RWPE2 (cell line): ENCODE results near the gene CAV1.

Experiments
- ATAC-seq: fragments of 200-7000 bp; cut with Tn5 transposase; 3 replicates; pipeline ENCODE4 v1.9.1; 2021; ENCODE audit warnings: low read depth
- DNase-seq: peaks from one replicate; pipeline ENCODE4 v3.0.0-alpha.2; 2020; ENCODE audit warnings: low spot score
- H3K27ac ChIP-seq: fragments of 450-650 bp; 2 replicates; pipeline ENCODE4 v1.5.1; 2017; ENCODE audit warnings: mild to moderate bottlenecking; ENCODE audit not compliant: poor library complexity, severe bottlenecking
- H3K27me3 ChIP-seq: fragments of 250-450 bp; sonication (Bioruptor Pico); 2 replicates; pipeline ENCODE4 v1.5.1; 2021; ENCODE audit warnings: mild to moderate bottlenecking, moderate library complexity; ENCODE audit not compliant: insufficient read depth, poor library complexity, severe bottlenecking
- H3K36me3 ChIP-seq: fragments of 250-450 bp; sonication (Bioruptor Pico); 2 replicates; pipeline ENCODE4 v1.5.1; 2020; ENCODE audit warnings: low read depth, mild to moderate bottlenecking, moderate library complexity
- H3K4me1 ChIP-seq: fragments of 250-450 bp; sonication (Bioruptor Pico); 2 replicates; pipeline ENCODE4 v1.5.1; 2021; ENCODE audit warnings: mild to moderate bottlenecking, moderate library complexity; ENCODE audit not compliant: insufficient read depth, poor library complexity, severe bottlenecking
- H3K4me3 ChIP-seq: fragments of 250-450 bp; sonication (Bioruptor Pico); 2 replicates; pipeline ENCODE4 v1.5.1; 2021; ENCODE audit warnings: mild to moderate bottlenecking, moderate library complexity; ENCODE audit not compliant: severe bottlenecking
- H3K9me3 ChIP-seq: fragments of 250-450 bp; sonication (Bioruptor Pico); 2 replicates; pipeline ENCODE4 v1.5.1; 2021; ENCODE audit warnings: mild to moderate bottlenecking, moderate library complexity; ENCODE audit not compliant: severe bottlenecking
- TF ChIP-seq, protein P1 (sequence below): fragments of 450-650 bp; IDR thresholded peaks from one replicate; pipeline ENCODE4 v1.5.1; 2017; ENCODE audit warnings: mild to moderate bottlenecking, moderate library complexity; ENCODE audit not compliant: poor library complexity, severe bottlenecking

Gene CAV1

DNA sequence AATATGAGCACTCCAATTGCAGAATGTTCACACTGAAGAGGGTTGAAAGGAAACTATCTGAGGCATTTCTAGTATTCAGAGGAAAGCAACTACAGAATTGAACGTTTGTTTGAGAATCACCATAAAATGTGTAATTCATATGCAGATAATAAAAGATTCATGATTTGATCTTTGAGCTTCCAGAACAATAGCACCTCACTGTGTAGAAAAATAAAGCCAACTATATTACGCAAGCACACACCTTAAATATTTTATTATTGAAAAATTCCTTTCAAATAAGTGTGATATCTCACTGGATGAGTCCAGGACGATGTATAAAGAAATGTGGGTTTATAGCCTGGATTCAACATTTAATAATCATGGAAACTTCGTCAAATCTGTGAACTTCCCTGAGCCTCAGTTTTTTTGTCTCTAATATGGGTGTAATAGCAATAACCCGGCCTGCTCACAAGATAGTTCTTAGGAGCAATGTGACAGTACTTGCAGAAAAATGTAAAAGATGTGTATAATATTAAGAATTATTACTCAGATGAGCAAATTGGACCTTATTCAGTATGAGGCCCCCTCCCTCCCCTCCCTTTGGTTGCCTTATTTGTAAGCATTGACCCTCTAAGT is 36.8 kb upstream of the CAV1 start:
- Histone ChIP-seq H3K9me3 (no peaks in the 10 kb centered on the region), H3K4me3 (no peak overlapping the region), H3K27ac (no peak overlapping the region), H3K36me3 (no peaks in the 10 kb centered on the region), H3K4me1 (peaks cover 3% of the 10 kb centered on the region), H3K27me3 (no peaks in the 10 kb centered on the region)
- DNase-seq, result no peak
- ATAC-seq, result no peak
- TF ChIP-seq, protein P1, sequence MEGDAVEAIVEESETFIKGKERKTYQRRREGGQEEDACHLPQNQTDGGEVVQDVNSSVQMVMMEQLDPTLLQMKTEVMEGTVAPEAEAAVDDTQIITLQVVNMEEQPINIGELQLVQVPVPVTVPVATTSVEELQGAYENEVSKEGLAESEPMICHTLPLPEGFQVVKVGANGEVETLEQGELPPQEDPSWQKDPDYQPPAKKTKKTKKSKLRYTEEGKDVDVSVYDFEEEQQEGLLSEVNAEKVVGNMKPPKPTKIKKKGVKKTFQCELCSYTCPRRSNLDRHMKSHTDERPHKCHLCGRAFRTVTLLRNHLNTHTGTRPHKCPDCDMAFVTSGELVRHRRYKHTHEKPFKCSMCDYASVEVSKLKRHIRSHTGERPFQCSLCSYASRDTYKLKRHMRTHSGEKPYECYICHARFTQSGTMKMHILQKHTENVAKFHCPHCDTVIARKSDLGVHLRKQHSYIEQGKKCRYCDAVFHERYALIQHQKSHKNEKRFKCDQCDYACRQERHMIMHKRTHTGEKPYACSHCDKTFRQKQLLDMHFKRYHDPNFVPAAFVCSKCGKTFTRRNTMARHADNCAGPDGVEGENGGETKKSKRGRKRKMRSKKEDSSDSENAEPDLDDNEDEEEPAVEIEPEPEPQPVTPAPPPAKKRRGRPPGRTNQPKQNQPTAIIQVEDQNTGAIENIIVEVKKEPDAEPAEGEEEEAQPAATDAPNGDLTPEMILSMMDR, result peak; percentile 8

DNA sequence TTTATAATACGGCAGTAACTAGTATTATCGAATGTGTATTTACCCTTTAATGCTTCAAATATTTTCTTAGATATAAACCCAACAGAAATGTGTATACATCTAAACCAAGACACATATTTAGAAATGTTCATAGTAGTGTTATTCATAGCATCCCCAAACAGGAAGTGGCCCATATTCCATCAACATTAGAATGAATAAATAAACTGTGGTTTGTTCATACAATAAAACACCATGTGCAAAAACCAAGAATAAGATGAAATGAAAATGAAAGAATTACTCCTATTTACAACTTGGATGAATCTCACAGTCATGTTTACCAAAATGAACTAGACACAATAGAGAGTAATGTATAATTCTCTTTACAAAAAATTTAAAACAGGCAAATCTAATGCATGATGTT is 34.5 kb upstream of the CAV1 start:
- Histone ChIP-seq H3K9me3 (no peaks in the 10 kb centered on the region), H3K27me3 (no peaks in the 10 kb centered on the region), H3K27ac (no peak overlapping the region), H3K4me1 (peaks cover 3% of the 10 kb centered on the region), H3K4me3 (no peak overlapping the region), H3K36me3 (no peaks in the 10 kb centered on the region)
- TF ChIP-seq, protein P1, result no peak
- DNase-seq (no peak), ATAC-seq (no peak)

GRCh38 chr7:116491887-116492653 is 32.8 kb upstream of the CAV1 start:
- no peak overlapping the region for H3K4me3 ChIP-seq
- ATAC-seq, result no peak
- DNase-seq, result no peak
- H3K27me3 ChIP-seq, result no peaks in the 10 kb centered on the region
- TF ChIP-seq, protein P1, result no peak
- H3K4me1 ChIP-seq, result peaks cover 10% of the 10 kb centered on the region
- no peak overlapping the region for H3K27ac ChIP-seq
- H3K36me3 ChIP-seq, result no peaks in the 10 kb centered on the region
- H3K9me3 ChIP-seq, result no peaks in the 10 kb centered on the region

GRCh38 chr7:116492654-116493109 is 32.2 kb upstream of the CAV1 start:
- ATAC-seq (no peak), DNase-seq (no peak)
- Histone ChIP-seq H3K4me3 (no peak overlapping the region), H3K9me3 (no peaks in the 10 kb centered on the region), H3K36me3 (no peaks in the 10 kb centered on the region), H3K4me1 (peaks cover 13% of the 10 kb centered on the region), H3K27me3 (no peaks in the 10 kb centered on the region), H3K27ac (no peak overlapping the region)
- TF ChIP-seq, protein P1, result no peak

DNA sequence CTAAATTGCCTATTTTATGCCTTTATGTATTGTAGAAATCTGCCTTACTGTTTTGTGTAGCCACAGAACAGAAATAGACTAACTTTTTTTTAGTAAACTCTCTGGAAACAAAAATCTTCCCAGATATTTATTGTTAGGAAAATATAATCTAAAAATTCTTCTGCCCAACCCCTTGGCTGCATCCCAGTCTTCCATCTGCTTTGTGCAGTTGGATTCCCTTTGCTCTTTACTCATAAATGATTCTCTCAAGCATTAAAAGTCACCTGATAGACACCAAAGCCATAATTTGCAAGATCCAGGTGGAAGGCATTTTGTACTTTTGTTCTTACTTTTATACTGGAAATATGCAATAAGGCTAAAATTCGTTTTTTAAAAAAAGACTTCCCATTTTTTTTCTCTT is 31.4 kb upstream of the CAV1 start:
- DNase-seq, result no peak
- TF ChIP-seq, protein P1, result no peak
- no peak overlapping the region for H3K4me3 ChIP-seq
- H3K36me3 ChIP-seq, result no peaks in the 10 kb centered on the region
- H3K9me3 ChIP-seq, result no peaks in the 10 kb centered on the region
- no peaks in the 10 kb centered on the region for H3K27me3 ChIP-seq
- ATAC-seq, result no peak
- H3K27ac ChIP-seq, result no peak overlapping the region
- H3K4me1 ChIP-seq, result peaks cover 18% of the 10 kb centered on the region
